GM12865 (cell line): ENCODE data around the gene GAK.

Source experiments
- DNase-seq: peaks from one replicate; pipeline ENCODE4 v3.0.0; 2010; ENCODE audit warnings: low read depth
- H3K4me3 ChIP-seq: 2 replicates; pipeline ENCODE4 v1.5.1; 2011; ENCODE audit warnings: mild to moderate bottlenecking, low read depth, low read length, control low read depth
- TF ChIP-seq, protein P1 (sequence below): IDR thresholded peaks from 2 replicates; pipeline ENCODE4 v1.5.1; 2011; ENCODE audit warnings: low read length, control low read depth, low read depth, inconsistent platforms; ENCODE audit not compliant: insufficient read depth; ENCODE audit errors: missing control alignments

The GAK gene

GRCh38 chr4:962231-963208, 30.4 kb upstream of the GAK start:
- TF ChIP-seq, protein P1, sequence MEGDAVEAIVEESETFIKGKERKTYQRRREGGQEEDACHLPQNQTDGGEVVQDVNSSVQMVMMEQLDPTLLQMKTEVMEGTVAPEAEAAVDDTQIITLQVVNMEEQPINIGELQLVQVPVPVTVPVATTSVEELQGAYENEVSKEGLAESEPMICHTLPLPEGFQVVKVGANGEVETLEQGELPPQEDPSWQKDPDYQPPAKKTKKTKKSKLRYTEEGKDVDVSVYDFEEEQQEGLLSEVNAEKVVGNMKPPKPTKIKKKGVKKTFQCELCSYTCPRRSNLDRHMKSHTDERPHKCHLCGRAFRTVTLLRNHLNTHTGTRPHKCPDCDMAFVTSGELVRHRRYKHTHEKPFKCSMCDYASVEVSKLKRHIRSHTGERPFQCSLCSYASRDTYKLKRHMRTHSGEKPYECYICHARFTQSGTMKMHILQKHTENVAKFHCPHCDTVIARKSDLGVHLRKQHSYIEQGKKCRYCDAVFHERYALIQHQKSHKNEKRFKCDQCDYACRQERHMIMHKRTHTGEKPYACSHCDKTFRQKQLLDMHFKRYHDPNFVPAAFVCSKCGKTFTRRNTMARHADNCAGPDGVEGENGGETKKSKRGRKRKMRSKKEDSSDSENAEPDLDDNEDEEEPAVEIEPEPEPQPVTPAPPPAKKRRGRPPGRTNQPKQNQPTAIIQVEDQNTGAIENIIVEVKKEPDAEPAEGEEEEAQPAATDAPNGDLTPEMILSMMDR: no peak
- H3K4me3 ChIP-seq: no peak overlapping the region
- no peak for DNase-seq

- TF ChIP-seq, protein P1: no peak
- no peak for DNase-seq
- H3K4me3 ChIP-seq: no peak overlapping the region
These were observed 29.5 kb upstream of the GAK start for GRCh38 chr4:961351-962230.

- no peak overlapping the region for H3K4me3 ChIP-seq
- DNase-seq: no peak
- TF ChIP-seq, protein P1: no peak
These were observed 28.7 kb upstream of the GAK start for GRCh38 chr4:960636-961350.

DNA sequence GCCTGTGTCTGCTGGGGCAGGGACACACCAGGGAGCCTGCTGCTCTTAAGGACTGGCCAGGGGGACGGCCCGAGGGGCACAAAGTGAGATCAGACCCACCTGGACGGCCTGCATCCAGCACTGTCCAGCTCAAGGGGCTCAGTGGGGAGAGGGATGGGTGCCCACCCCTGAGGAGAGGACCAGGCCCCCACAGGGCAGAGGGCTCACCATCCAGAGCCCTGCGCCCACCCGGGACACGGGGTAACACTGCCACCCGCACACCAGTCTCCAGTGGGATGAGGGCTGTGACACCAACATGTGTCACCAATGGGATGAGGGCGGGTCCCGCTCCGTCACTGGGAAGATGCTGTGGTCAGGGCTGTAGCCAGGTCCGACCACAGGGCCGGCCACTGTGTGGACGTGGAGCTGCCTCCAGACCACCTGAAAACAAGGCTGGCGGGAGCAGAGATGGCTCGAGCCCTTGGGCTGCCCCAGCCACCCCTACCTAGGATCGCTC, 28.1 kb upstream of the GAK start:
- no peak for DNase-seq
- no peak overlapping the region for H3K4me3 ChIP-seq
- TF ChIP-seq, protein P1: no peak

GRCh38 chr4:959338-960139, 27.4 kb upstream of the GAK start:
- no peak for DNase-seq
- no peak overlapping the region for H3K4me3 ChIP-seq
- TF ChIP-seq, protein P1: no peak
